HG02623 (cell line): ENCODE data around the gene CELSR3.

Experiments used
- ATAC-seq: cut with Tn5 transposase; IDR thresholded peaks from one replicate; pipeline ENCODE4 v1.9.1; 2021; ENCODE audit warnings: moderate library complexity; ENCODE audit not compliant: unreplicated experiment

Gene CELSR3

GRCh38 chr3:48688032-48688736 lies 25.5 kb upstream of the CELSR3 start:
- ATAC-seq = no peak

GRCh38 chr3:48687220-48687678 lies 24.6 kb upstream of the CELSR3 start:
- no peak for ATAC-seq

- ATAC-seq = no peak
Measured at GRCh38 chr3:48686538-48687219, 24.0 kb upstream of the CELSR3 start.

GRCh38 chr3:48685603-48686511 lies 23.2 kb upstream of the CELSR3 start, which contains the start of gene NCKIPSD:
Gene NCKIPSD, minus strand, starts transcription at chr3:48685915. Its CDS starts 108 bp downstream, at chr3:48685807.
- ATAC-seq = peak; percentile 77

GRCh38 chr3:48685293-48685602 lies 22.6 kb upstream of the CELSR3 start:
- ATAC-seq = no peak

GRCh38 chr3:48684480-48685143 lies 21.9 kb upstream of the CELSR3 start:
- ATAC-seq = no peak

- no peak for ATAC-seq
Measured at GRCh38 chr3:48684054-48684349, 21.3 kb upstream of the CELSR3 start.

- no peak for ATAC-seq
Measured at GRCh38 chr3:48682786-48683185, 20.1 kb upstream of the CELSR3 start.

GRCh38 chr3:48681974-48682610 lies 19.4 kb upstream of the CELSR3 start:
- ATAC-seq = no peak

- no peak for ATAC-seq
Measured at GRCh38 chr3:48681541-48681880, 18.8 kb upstream of the CELSR3 start.

- no peak for ATAC-seq
Measured at GRCh38 chr3:48680811-48681540, 18.3 kb upstream of the CELSR3 start.

- ATAC-seq = no peak
Measured at GRCh38 chr3:48679411-48680391, 17.0 kb upstream of the CELSR3 start.

- no peak for ATAC-seq
Measured at GRCh38 chr3:48678566-48679380, 16.1 kb upstream of the CELSR3 start.

- no peak for ATAC-seq
Measured at GRCh38 chr3:48678056-48678455, 15.4 kb upstream of the CELSR3 start.

GRCh38 chr3:48674505-48674904 lies 11.8 kb upstream of the CELSR3 start:
- ATAC-seq = no peak

- ATAC-seq = no peak
Measured at GRCh38 chr3:48672522-48672921, 9.8 kb upstream of the CELSR3 start.

- no peak for ATAC-seq
Measured at GRCh38 chr3:48664929-48665328, 2.2 kb upstream of the CELSR3 start.

GRCh38 chr3:48664313-48664644 lies 1.6 kb upstream of the CELSR3 start:
- no peak for ATAC-seq
